HL-60/S4 treated with phorbol 12-myristate 13-acetate at 8.2 ng/mL for 4 days and 3 days (cell line): ENCODE data around the gene ZC3H4.

Source experiments
- in situ Hi-C: fragments of 300-500 bp; cut with MboI; formaldehyde crosslinking; loops from 2 replicates; pipeline ENCODE4 v1.15.0; 2022; ENCODE audit warnings: low sequenced_read_pairs

ZC3H4 gene

DNA sequence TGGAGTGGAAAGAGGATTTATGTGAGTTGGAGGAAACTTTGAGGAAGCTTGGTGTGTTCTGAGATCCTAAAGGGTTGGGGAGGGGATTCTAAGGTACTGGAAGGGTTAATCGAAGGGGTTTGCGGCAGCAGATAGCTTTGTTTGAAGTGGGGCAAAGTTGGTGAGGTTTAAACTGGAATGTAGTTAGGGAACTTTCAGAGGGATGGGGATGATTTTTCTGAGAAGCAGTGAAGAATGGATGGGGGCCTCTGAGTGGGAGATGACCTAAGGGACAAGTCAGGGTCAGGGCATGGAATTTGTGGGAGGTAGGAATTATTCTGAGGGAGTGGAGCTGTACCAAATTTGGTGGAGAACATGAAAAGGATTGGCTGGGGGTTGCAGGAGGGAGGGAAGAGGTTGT, 21.0 kb upstream of the ZC3H4 start:
- in situ Hi-C loops: no loop called here

DNA sequence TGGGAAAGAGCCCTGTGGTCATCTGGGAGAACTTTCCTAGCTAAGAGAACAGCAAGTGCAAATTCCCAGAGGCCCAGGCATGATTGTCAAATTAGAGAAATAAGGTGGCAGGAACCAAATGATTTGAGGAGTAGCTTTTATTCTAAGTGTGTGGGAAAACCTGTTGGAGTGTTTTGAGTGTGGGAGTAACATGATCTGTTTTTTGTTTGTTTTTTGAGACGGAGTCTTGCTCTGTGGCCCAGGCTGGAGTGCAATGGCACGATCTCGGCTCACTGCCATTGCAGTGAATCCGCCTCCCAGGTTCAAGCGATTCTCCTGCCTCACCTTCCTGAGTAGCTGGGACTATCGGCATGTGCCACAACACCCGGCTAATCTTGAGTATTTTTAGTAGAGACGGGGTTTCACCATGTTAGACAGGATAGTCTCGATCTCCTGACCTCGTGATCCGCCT, 19.5 kb upstream of the ZC3H4 start:
- in situ Hi-C loops: no loop called here

DNA sequence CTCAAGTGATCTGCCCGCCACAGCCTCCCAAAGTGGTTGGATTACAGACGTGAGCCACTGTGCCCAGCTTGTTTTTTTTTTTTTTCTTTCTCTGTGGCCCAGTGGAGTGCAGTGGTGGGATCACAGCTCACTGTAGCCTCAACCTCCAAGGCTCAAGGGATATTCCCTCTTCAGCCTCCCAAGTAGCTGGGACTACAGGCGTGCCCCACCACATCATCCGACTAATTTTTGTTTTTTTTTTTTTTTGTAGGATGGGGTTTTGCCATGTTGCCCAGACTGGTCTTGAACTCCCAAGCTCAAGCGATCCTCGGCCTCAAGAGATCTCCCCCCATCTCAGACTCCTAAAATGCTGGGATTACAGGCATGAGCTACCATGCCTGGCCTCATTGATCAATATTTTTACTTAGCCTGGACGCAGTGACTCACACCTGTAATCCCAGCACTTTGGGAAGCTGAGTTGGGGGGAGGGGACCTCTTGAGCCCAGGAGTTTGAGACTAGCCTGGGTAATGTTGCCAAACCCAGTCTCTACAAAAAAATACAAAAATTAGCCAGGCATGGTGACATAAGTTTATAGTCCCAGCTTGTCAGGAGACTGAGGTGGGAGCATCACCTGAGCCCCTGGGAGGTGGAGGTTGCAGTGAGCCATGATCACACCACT, 18.7 kb upstream of the ZC3H4 start:
- in situ Hi-C loops: no loop called here

DNA sequence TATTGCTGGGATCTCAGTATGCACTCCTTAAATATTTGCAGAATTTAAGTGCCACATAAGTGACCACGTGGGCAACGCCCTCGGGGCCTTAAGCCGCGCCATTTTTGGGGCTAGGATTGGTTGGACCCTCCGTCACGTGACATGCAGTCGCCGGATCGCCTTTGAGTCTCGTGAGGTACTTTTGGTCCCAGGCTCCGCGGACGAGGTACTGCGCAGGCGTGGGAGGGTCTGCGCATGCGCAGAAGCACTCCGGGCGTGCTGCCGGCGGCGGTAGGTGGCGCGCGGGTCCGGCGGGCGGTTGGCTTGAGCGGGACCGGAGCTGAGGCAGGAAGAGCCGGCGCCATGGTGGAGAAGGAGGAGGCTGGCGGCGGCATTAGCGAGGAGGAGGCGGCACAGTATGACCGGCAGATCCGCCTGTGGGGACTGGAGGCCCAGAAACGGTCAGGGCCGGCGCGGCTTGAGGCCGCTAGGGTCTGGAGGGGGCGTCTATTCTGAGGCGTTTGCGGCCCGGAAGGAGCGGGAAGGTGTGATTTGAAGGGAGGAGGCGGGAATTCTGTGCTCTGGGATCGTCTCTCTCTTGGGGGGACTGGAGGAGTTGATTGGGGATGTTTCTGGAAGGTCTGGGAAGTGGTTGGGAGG, 17.1 kb upstream of the ZC3H4 start, which contains the start of gene SAE1:
SAE1 (plus strand) TSS at position 247 of the 639 bp plus-strand sequence; CDS start at position 343, 96 bp downstream.
- in situ Hi-C loops: no loop called here

DNA sequence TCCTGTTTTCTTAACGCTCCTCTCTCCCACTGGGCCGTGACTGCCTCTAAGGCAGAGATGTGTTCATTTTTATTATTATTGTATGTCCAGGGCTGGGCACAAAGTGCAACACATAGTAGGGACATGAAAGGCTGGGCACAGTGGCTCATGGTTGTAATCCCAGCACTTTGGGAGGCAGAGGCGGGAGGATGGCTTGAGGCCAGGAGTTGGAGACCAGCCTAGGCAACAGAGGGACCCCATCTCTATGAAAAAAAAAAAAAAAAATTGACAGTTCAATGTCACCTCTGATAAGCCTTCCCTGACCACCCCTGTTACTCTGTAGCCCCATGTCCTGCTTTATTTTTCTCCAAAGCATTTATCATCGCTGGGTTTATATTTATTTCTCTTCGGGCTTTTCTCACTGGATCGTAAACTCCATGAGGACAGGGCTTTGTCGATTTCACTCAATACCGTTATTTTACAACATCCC, 16.6 kb upstream of the ZC3H4 start:
- in situ Hi-C loops: no loop called here

DNA sequence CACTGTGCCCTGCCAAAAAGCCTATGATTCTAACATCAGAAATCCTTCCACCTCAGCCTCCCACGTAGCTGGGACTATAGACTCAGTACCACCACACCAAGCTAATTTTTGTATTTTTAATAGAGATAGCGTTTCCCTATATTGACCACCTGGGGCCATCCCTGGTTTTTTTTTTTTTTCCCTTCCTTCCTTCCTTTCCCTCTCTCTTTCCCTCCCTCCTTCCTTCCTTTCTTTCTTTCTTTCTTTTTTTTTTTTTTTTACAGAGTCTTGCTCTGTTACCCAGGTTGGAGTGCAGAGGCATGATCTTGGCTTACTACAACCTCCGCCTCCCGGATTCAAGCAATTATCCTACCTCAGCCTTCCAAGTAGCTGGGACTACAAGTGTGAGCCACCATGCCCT, 16.0 kb upstream of the ZC3H4 start:
- in situ Hi-C loops: loop anchor here (5.0 kb wide), 1 partner anchor 52 kb away; no protein-coding TSS in a partner anchor

DNA sequence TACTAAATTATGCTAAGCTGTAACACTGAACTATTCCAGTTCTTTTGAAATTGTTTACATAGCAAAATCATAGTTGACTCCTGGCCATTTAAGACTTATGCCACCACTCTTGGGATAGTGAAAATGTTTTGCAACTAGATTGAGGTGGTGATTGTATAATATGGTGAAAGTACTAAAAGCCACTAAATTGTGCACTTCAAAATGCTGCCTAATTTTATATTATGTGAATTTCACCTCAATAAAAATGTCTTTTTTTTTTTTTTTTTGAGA, 12.0 kb upstream of the ZC3H4 start:
- in situ Hi-C loops: loop anchor here (5.0 kb wide), 1 partner anchor 48 kb away; no protein-coding TSS in a partner anchor

DNA sequence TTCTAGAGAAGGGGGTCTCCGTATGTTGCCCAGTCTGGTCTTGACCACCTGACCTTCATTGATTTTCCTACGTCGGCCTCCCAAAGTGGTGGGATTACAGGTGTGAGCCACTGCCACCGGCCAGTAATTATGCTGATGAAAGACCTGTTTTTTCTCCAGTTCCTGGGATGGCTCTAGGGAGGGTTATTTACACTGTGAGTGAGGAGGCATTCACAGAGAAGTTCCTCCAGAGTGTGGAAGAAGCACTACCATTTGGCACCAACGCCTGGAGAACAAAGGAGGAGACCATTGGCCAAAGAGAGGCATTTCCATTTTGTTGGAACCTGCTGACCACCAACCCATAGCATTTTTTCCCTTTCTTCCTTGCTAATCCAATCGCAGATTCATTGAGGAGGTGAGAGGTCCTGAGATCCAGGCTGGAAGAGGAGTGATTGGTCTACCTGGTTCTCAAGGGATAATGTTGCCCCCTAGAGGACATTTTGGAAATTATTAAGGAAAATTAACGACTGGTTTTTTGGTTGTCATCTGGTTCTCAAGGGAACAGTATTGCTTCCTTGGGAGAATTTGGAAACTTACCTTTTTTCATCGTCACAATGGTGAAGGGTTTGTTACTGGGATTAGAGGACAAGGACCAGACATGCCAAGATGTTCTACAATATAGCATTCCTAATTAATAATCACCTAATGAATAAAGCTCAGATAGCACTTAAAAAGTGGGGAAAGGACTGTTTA, 11.5 kb upstream of the ZC3H4 start:
- in situ Hi-C loops: loop anchor here (5.0 kb wide), 1 partner anchor 48 kb away; no protein-coding TSS in a partner anchor

DNA sequence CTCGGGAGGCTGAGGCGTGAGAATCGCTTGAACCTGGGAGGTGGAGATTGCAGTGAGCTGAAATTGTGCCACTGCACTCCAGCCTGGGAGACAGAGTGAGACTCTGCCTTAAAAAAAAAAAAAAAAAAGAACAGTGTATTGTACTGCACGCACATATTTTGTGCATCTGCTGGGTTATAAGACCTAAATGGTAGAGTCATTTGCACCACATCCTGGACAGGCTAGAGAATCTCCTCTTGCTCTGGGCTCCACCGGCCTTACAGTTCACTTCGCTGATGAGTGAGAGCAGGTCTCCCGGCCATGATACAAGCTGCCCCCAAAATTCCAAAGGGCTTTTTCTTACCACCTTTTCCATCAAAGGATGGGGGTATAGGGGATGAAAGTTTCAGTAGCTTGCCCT, 9.8 kb upstream of the ZC3H4 start:
- in situ Hi-C loops: no loop called here

DNA sequence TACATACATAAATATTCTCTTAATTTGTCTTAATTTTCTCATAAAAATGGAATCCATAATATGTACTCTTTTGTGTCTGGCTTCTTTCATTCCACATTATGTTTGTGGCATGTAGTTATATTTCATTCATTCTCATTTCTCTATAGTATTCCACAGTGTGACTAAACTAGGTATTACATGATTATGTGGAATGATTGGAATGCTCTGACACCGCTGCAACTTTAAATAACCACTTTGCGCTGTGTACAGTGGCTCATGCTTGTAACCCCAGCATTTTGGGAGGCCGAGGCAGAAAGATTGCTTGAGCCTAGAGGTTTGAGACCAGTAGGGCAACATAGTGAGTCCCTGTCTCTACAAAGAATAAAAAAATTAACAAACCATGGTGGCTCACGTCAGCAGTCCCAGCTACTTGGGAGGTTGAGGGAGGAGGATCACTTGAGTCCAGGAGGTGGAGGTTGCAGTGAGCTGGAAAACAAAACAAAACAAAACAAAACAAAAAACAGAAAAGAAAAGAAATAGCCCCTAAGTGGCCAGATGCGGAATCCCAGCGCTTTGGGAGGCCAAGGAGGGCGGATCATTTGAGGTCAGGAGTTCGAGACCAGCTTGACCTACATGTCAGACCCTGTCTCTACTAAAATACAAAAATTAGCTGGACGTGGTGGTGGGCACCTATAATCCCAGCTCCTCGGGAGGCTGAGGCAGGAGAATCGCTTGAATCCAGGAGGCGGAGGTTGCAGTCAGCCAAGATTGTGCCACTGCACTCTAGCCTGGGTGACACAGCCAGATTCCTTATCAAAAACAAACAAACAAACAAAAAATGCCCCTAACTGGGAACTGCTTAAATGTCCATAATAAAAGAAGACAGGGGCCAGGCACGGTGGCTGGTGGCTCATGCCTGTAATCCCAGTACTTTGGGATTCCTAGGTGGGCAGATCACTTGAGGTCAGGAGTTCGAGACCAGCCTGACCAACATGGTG, 9.1 kb upstream of the ZC3H4 start:
- in situ Hi-C loops: no loop called here

DNA sequence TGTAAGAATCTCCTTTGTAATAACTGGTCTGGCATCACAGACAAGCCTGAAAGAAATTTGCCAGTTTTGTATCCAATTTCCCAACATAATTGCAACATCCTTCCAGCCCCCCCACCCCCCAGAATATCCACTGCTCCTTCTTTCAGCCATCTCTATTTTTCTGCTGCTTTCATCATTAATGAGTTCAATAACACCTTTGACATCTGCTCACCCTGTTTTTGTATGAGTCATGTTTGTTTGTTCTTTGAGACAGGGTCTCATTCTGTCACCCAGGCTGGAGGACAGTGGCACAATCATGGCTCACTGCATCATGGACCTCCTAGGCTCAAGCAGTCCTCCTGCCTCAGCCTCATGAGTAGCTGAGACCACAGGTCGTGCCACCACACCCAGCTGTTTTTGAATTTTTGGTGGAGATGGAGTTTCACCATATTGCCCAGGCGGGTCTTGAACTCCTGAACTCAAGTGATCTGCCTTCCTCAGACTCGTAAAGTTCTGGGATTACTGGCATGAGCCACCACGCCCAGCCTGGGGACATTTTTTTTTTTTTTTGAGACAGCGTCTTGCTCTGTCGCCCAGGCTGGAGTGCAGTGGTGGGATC, 7.0 kb upstream of the ZC3H4 start:
- in situ Hi-C loops: no loop called here

DNA sequence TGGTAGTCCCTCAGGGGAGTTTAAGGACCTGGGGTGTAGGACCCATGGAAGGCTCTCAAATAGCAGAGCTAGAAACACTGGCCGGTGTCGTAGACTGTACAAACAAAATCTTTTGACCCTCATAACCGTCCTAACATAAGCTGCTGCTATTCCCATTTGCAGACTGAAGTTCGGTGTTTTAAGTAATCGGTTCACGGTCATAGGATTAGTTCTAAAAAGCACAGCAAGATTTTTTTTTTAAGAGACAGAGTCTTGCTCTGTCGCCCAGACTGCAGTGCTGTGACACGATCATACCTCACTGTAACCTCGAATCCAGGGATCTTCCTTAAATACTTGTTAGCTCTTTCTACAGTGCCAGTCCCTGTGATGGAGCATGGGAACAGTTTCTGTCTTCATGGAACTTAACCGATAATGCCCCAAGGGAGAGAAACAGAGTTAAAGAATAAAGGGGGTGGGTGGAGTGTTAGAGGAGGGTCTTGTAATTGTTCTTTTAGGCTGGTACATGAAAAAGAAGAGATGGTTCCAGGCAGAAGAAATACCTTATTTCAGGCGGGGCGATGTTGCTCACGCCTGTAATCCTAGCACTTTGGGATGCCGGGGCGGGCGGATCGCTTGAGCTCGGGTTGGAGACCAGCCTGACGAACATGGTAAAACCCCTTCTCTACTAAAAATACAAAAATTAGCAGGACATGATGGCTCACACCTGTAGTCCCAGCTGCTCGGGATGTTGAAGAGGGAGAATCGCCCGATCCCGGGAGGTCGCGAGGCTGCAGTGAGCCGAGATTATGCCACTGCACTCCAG, 475 bp upstream of the ZC3H4 start:
- in situ Hi-C loops: no loop called here

DNA sequence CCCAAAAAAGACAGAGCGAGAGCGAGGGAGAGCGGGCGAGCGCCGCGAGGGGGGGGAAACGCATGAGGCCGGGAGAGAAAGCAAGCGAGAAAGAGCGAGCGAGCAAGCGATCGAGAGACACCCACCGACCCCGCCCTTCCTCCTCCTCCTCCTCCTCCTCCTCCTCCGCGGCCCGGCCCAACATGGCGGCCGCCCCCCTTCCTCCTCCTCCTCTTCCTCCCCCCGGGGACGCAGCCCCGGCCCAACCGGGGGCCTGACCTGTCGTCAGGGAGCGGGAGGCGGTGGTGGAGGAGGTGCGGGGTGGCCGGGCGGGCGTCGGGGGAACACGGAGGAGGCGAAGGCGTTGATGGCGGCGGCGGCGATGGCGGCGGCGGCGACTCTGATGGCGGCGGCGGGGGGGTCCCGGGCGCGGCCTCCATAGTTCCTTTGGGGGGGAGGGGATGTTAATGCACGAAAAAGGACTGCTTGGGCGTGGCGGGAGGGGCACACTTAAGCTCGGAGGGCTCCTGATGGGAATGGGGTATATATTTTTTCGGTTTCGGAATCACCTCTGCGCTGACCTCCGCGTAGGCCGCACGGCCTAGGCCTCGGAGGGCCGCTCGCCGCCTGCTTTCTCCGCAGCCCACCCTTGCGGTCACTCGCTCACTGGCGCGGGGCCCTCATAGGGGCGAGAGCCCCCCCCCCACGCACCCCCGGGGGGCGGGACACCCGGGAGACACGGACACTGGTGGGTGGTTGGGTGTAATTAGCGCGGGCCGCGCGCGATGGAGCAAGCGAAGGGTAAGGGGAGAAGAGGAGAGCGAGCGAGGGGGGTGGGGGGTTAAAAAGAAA, 1.2 kb downstream of the ZC3H4 start:
- in situ Hi-C loops: no loop called here

DNA sequence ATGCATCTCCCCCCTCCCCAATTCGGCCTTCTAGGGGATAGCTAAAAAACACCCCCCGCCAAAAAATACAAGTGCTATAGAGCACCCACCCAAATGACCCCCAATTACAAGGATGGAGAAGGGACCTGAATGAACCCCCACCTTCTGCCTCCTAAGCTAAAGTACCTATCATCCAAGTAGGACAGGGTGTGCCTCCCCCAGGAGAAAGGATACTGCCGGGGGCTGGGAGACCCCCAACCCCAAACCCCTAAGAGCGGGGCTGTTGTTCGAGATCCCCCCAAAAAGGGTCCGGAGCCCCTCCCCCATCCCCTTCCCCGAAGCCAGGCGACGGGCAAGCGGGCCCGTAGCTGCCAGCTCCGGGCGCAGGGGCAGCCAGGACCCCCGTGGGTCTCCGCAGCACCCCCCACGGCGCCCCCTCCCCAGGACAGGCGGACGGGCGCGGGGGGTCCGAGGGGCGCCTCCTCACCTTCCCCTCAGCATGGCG, 1.9 kb downstream of the ZC3H4 start:
- in situ Hi-C loops: no loop called here

DNA sequence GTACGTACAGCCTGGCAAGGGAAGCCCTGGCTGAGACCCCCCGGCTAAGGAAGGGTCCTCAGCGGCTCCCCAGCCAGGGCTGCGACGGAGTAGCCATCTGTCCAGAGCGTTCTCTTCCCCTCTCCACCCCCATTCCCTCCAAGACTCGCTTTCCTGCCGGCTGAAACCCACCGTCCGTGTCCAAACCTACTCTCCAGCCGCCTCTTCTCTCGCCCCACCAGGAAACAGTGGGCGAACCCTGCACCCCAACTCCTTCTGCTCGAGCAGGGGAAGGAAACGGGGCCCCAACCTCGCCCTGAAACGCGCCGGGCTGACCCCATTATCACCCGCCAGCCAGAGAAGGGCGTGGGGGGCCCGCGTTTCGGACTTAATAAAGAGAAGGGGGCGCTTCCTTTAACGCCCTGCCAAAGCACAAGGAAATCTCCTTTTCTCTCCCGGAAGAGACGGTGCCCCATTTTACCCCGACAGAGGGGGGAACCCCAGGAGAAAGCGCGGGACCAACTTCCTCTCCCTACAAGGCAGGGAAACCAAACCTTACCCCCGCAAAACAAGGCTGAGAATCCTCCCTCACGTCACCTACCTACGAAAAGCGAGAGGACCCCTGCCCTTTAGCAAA, 2.5 kb downstream of the ZC3H4 start:
- in situ Hi-C loops: no loop called here

DNA sequence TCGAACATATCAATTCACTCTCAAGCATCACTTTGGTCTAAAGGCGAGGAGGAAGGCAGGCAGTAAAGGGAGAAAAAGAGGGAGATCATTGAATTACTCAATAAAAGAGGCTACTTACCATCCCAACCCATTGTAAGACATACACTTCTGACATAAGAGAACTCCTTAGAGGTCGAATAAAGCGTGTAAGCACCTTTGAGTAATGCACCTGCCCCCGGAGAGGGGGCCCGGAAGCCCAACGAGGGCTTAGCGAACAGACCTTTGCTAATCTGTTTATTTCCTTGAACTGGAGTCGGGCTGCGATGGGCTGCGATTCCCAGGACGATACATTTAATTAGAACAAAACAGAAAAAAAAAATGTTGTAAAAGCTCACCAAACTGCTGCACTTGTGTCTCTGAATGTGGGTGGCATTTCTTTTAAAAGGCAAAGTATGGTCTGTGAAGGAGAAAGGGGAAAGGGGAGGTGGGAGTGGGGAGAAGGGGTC, 3.0 kb downstream of the ZC3H4 start:
- in situ Hi-C loops: no loop called here

DNA sequence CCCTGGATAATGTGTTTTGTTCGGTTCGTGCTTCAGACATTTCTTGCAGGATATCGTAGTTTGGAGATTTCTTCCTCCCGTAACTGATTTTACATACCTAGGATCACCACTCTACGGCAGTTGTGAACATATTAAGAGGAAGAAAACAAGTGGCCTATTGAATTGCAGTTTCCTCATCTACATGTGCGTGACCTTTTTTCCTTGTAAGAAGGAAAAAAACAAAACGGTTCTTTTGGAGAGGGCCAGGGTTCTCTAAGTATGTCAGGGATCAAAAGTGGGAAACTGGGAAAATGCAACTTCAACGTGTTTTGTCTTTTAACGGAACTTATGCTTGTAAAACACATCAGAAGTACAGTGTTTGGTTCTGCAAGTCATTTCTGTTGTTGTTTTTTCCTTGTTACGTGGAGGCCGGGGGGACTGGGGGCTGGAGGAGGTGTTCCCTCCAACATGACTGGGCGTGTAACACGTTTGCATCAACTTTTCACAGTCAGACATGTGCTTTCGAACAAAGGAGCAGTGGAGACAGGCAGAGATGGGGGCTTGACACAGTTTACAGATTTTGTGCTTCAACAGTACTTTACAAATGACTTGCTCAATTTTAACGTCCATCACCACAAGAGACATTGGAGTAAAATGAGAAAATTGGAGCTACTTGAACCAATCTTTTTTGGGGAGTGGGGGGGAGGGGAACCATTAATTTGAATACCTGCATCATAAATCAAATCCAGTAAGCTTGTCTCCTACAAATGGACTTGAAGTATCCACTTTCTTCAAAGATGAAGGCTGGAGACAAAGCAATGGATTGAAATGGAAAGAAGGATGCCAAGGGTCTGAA, 3.8 kb downstream of the ZC3H4 start:
- in situ Hi-C loops: no loop called here
